DOHH2 (cell line): Measurements from ENCODE around the gene CCR8.
A peak's percentile ranks its signal among the peaks of the same experiment; 100 is the strongest.

Source experiments
- H3F3A ChIP-seq: fragments of 200-600 bp; sonication (generic), shearing (Covaris generic); 2 replicates; pipeline ENCODE4 v1.6.0; 2016; ENCODE audit warnings: antibody characterized with exemption, mild to moderate bottlenecking; ENCODE audit not compliant: control insufficient read depth, insufficient read depth
- H3K27ac ChIP-seq: fragments of 200-600 bp; sonication (generic); 2 replicates; pipeline ENCODE4 v1.5.1; 2014; ENCODE audit warnings: low read depth, mild to moderate bottlenecking, low read length, moderate library complexity
- H3K27me3 ChIP-seq: fragments of 200-600 bp; sonication (generic); 2 replicates; pipeline ENCODE4 v1.6.1; 2014; ENCODE audit warnings: mild to moderate bottlenecking, low read length, mixed read lengths; ENCODE audit not compliant: control insufficient read depth
- H3K36me3 ChIP-seq: fragments of 200-600 bp; sonication (generic); 2 replicates; pipeline ENCODE4 v1.6.1; 2014; ENCODE audit warnings: mild to moderate bottlenecking, low read length, moderate library complexity, mixed read lengths; ENCODE audit not compliant: control insufficient read depth
- H3K4me1 ChIP-seq: fragments of 200-600 bp; sonication (generic); 2 replicates; pipeline ENCODE4 v1.6.1; 2014; ENCODE audit warnings: mild to moderate bottlenecking, low read length, mixed read lengths; ENCODE audit not compliant: control insufficient read depth
- H3K4me2 ChIP-seq: fragments of 200-600 bp; sonication (generic); 2 replicates; pipeline ENCODE4 v1.6.0; 2014; ENCODE audit warnings: mild to moderate bottlenecking, low read length, moderate library complexity
- H3K4me3 ChIP-seq: fragments of 200-600 bp; sonication (generic); 2 replicates; pipeline ENCODE4 v1.5.1; 2014; ENCODE audit warnings: mild to moderate bottlenecking, low read length, mixed read lengths
- H3K79me2 ChIP-seq: fragments of 200-600 bp; sonication (generic); 2 replicates; pipeline ENCODE4 v1.6.1; 2014; ENCODE audit warnings: mild to moderate bottlenecking, low read length, mixed read lengths; ENCODE audit not compliant: control insufficient read depth
- H3K9me2 ChIP-seq: fragments of 200-600 bp; sonication (generic); replicated peaks from 2 replicates; pipeline ENCODE4 v1.6.1; 2014; ENCODE audit warnings: mild to moderate bottlenecking, low read length, mixed read lengths; ENCODE audit not compliant: control insufficient read depth
- H3K9me3 ChIP-seq: fragments of 200-600 bp; sonication (generic); 2 replicates; pipeline ENCODE4 v1.6.1; 2014; ENCODE audit warnings: antibody characterized with exemption, low read length, mixed read lengths; ENCODE audit not compliant: control insufficient read depth, insufficient read depth
- H4K20me1 ChIP-seq: fragments of 200-600 bp; sonication (generic); 2 replicates; pipeline ENCODE4 v1.6.0; 2014; ENCODE audit warnings: low read depth, mild to moderate bottlenecking, antibody characterized with exemption, low read length, moderate library complexity; ENCODE audit not compliant: control insufficient read depth, insufficient read depth
- EZH2phosphoT487 ChIP-seq: fragments of 200-600 bp; sonication (generic); IDR thresholded peaks from 2 replicates; pipeline ENCODE4 v1.6.1; 2017; ENCODE audit warnings: borderline replicate concordance, mild to moderate bottlenecking, antibody characterized with exemption, low read length, moderate library complexity, mixed read lengths
- TF ChIP-seq, protein P1 (sequence below): fragments of 200-600 bp; sonication (generic); IDR thresholded peaks from one replicate; pipeline ENCODE4 v1.5.1; 2014; ENCODE audit warnings: antibody characterized with exemption, mild to moderate bottlenecking, low read depth, low read length; ENCODE audit not compliant: poor library complexity, severe bottlenecking

The CCR8 gene

DNA sequence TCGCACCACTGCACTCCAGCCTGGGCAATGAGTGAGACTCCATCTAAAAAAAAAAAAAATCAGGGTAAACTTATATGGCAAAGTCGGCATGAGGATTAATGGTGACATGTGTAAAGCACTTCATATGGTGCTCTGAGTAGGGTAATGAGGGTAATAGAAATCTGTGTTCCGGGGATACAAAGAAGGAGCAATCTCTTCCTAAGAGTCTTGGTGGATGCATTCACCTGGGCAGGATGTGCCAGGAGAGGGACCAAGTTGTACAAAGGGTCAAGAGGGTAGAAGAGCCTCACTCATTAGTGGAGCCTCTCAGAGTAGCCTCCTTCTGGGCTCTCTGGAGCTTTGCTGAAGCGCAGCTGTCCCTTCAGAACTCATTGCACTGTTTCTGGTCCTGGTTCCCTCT is 40.4 kb upstream of the CCR8 start:
- Histone ChIP-seq H3F3A (0 out of 2 replicates have a peak, but pooled peaks cover 2% of the 10 kb centered on the region), H3K4me3 (no peak overlapping the region), H3K79me2 (no peaks in the 10 kb centered on the region), H4K20me1 (no peaks in the 10 kb centered on the region), H3K9me2 (no peaks in the 10 kb centered on the region), H3K27me3 (no peaks in the 10 kb centered on the region), H3K4me1 (peaks cover 9% of the 10 kb centered on the region), H3K4me2 (no peak overlapping the region), H3K9me3 (no peaks in the 10 kb centered on the region), H3K36me3 (no peaks in the 10 kb centered on the region), H3K27ac (no peak overlapping the region)
- no peak for TF ChIP-seq EZH2phosphoT487
- TF ChIP-seq, protein P1, sequence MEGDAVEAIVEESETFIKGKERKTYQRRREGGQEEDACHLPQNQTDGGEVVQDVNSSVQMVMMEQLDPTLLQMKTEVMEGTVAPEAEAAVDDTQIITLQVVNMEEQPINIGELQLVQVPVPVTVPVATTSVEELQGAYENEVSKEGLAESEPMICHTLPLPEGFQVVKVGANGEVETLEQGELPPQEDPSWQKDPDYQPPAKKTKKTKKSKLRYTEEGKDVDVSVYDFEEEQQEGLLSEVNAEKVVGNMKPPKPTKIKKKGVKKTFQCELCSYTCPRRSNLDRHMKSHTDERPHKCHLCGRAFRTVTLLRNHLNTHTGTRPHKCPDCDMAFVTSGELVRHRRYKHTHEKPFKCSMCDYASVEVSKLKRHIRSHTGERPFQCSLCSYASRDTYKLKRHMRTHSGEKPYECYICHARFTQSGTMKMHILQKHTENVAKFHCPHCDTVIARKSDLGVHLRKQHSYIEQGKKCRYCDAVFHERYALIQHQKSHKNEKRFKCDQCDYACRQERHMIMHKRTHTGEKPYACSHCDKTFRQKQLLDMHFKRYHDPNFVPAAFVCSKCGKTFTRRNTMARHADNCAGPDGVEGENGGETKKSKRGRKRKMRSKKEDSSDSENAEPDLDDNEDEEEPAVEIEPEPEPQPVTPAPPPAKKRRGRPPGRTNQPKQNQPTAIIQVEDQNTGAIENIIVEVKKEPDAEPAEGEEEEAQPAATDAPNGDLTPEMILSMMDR = no peak

DNA sequence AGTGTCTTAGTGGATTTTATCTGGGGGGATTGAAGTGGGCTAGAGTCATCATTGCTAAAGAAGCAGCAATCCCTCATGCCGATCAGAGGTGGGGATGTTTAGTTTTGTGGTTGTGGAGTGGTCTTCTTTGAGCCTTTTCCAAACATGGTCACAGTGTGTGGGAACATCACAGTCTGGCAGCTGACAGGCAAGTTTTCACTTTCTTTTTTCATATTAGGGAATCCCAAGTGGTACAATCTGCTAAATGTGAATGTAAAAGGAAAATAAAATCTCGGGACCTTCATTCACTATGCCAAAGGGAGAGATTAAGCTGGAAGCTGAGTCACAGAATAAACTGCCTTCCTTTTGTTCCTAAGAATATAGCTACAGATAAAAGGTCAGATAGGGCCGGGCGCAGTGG is 39.3 kb upstream of the CCR8 start:
- H3K27me3 ChIP-seq = no peaks in the 10 kb centered on the region
- H3K36me3 ChIP-seq = no peaks in the 10 kb centered on the region
- H3K4me1 ChIP-seq = peaks cover 9% of the 10 kb centered on the region
- no peak overlapping the region for H3K4me2 ChIP-seq
- H3K27ac ChIP-seq = no peak overlapping the region
- no peak overlapping the region for H3K4me3 ChIP-seq
- 0 out of 2 replicates have a peak, but pooled peaks cover 2% of the 10 kb centered on the region for H3F3A ChIP-seq
- TF ChIP-seq, protein P1 = no peak
- no peak for TF ChIP-seq EZH2phosphoT487
- no peaks in the 10 kb centered on the region for H3K9me3 ChIP-seq
- no peaks in the 10 kb centered on the region for H4K20me1 ChIP-seq
- H3K79me2 ChIP-seq = no peaks in the 10 kb centered on the region
- no peaks in the 10 kb centered on the region for H3K9me2 ChIP-seq

DNA sequence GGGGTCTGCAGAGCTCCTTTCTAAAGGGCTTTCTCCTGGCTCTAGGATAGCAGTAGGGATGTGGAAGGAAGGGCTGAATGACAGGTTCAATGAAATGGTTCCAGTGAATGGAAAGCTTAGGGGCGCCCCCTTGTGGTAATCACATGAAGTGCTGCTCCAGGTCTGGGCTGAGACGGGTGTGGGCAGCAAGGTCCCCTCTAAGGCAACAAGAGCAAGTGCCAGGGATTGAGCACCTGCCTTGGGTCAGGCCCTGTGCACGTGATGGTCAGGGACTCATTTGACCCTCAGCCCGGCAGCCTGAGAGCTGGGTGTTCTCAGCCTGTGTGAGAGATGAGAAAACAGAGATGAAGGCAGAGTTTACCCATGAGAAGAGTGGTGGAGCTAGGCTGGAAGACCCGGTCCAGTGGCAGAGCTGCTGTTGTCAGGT is 37.6 kb upstream of the CCR8 start:
- Histone ChIP-seq H3K79me2 (no peaks in the 10 kb centered on the region), H3K4me2 (no peak overlapping the region), H3K4me3 (no peak overlapping the region), H3F3A (no peaks in the 10 kb centered on the region), H3K36me3 (no peaks in the 10 kb centered on the region), H3K27ac (no peak overlapping the region), H3K27me3 (no peaks in the 10 kb centered on the region), H3K4me1 (peaks cover 9% of the 10 kb centered on the region), H3K9me3 (no peaks in the 10 kb centered on the region), H3K9me2 (no peaks in the 10 kb centered on the region), H4K20me1 (no peaks in the 10 kb centered on the region)
- TF ChIP-seq, protein P1 = peak; percentile 95
- TF ChIP-seq EZH2phosphoT487 = no peak
